K562 (cell line): ENCODE results near the gene TTC31. TPM values are rescaled to one million over a fixed set of nuclear protein-coding genes. Genes with fewer than 3 reads are reported as not detected.
A peak's percentile ranks its signal among the peaks of the same experiment; 100 is the strongest.

ENCODE experiments used
- BDP1 ChIP-seq: IDR thresholded peaks from 3 replicates; pipeline ENCODE4 v1.6.1; 2011; ENCODE audit not compliant: insufficient read length, insufficient read depth
- BRD4 ChIP-seq: fragments of 200-600 bp; sonication (generic); IDR thresholded peaks from 2 replicates; pipeline ENCODE4 v1.6.1; 2017; ENCODE audit warnings: inconsistent platforms
- ELF2 ChIP-seq: fragments of 250-450 bp; sonication (Bioruptor Pico); IDR thresholded peaks from 2 replicates; pipeline ENCODE4 v1.5.0; 2021; ENCODE audit warnings: mild to moderate bottlenecking
- ERF ChIP-seq: fragments of 450-650 bp; formaldehyde crosslinking; IDR thresholded peaks from 2 replicates; pipeline ENCODE4 v1.4.0; 2020; ENCODE audit warnings: mild to moderate bottlenecking, mixed read lengths
- FOXA1 ChIP-seq: fragments of 450-650 bp; IDR thresholded peaks from 2 replicates; pipeline ENCODE4 v1.6.1; 2016; ENCODE audit warnings: mild to moderate bottlenecking, borderline replicate concordance
- FUS ChIP-seq: fragments of 200-400 bp; formaldehyde crosslinking; optimal IDR thresholded peaks from 2 replicates; pipeline ENCODE3; 2017; ENCODE audit warnings: low read depth, low read length
- JUND ChIP-seq, 2 experiments: IDR thresholded peaks; 2 replicates in 1 of 2; 3 replicates in 1 of 2; pipeline ENCODE4 v1.6.1; 2011; ENCODE audit warnings: borderline replicate concordance in 2 of 2, low read depth in 2 of 2, low read length in 2 of 2, improper control_type of control experiment in 1 of 2, missing biosample characterization in 1 of 2, missing genetic modification characterization in 1 of 2, missing genetic modification reagents in 1 of 2
- LARP7 ChIP-seq: fragments of 450-650 bp; IDR thresholded peaks from 2 replicates; pipeline ENCODE4 v1.6.1; 2016
- MAFK ChIP-seq: IDR thresholded peaks from 2 replicates; pipeline ENCODE4 v1.6.1; 2011; ENCODE audit warnings: low read length, improper control_type of control experiment
- NR2C1 ChIP-seq, 2 experiments: fragments of 450-650 bp; IDR thresholded peaks; 2 replicates each; pipeline ENCODE4 v1.6.1; 2017; ENCODE audit warnings: mild to moderate bottlenecking in 2 of 2, antibody characterized with exemption in 1 of 2, inconsistent platforms in 1 of 2, missing compliant biosample characterization in 1 of 2, missing genetic modification characterization in 1 of 2
- RBBP5 ChIP-seq: fragments of 200-600 bp; sonication (generic); IDR thresholded peaks from 2 replicates; pipeline ENCODE4 v1.6.1; 2012; ENCODE audit warnings: borderline replicate concordance, mild to moderate bottlenecking, low read length, control low read depth, inconsistent platforms; ENCODE audit not compliant: insufficient read depth, poor library complexity, severe bottlenecking
- TAL1 ChIP-seq: fragments of 450-650 bp; IDR thresholded peaks from 2 replicates; pipeline ENCODE4 v1.6.1; 2016; ENCODE audit warnings: mild to moderate bottlenecking
- TARDBP ChIP-seq: fragments of 450-650 bp; IDR thresholded peaks from 2 replicates; pipeline ENCODE4 v1.6.1; 2016
- TGIF2 ChIP-seq: sonication (generic); formaldehyde crosslinking; IDR thresholded peaks from 2 replicates; pipeline ENCODE4 v1.8.1; 2022; ENCODE audit warnings: mild to moderate bottlenecking, missing genetic modification reagents, moderate library complexity
- ZNF324 ChIP-seq: fragments of 250-450 bp; sonication (Bioruptor Pico); IDR thresholded peaks from 2 replicates; pipeline ENCODE4 v1.4.0; 2020; ENCODE audit warnings: mild to moderate bottlenecking
- ZNF41 ChIP-seq: fragments of 250-450 bp; sonication (Bioruptor Pico); conservative IDR thresholded peaks from 2 replicates; pipeline ENCODE4 v1.4.0; 2020; ENCODE audit warnings: mild to moderate bottlenecking
- ZNF583 ChIP-seq: fragments of 250-450 bp; sonication (Bioruptor Pico); IDR thresholded peaks from 2 replicates; pipeline ENCODE4 v1.4.0; 2020
- ZNF778 ChIP-seq: fragments of 450-650 bp; formaldehyde crosslinking; IDR thresholded peaks from 2 replicates; pipeline ENCODE4 v1.4.0; 2020; ENCODE audit warnings: mild to moderate bottlenecking, moderate library complexity
- polyA plus RNA-seq, 8 experiments: library from polyadenylated mRNA; depleted of rRNA in 4 of 8; stranded (reverse) in 5 of 8; unstranded in 3 of 8; fragments of >200 nt; fragmentation: Nextera tagmentation in 2 of 8; fragmentation: Illumina TruSeq in 1 of 8; extraction: Ambion mirVana in 2 of 8; extraction: Trizol in 1 of 8; gene quantifications; 2 replicates each; pipeline versions ENCODE4 v1.2.1 to v1.2.3, GENCODE V29; 2011 to 2014; ENCODE audit warnings: inconsistent platforms in 1 of 8, missing spikeins in 1 of 8
- total RNA-seq, 7 experiments: library from RNA; depleted of rRNA in 6 of 7; stranded (reverse); fragments of >200 nt in 6 of 7; fragmentation: Illumina TruSeq in 2 of 7; extraction: Trizol in 2 of 7; gene quantifications; 2 replicates each; pipeline versions ENCODE4 v1.2.1 to v1.2.3, GENCODE V29; 2011 to 2021; ENCODE audit warnings: low replicate concordance in 1 of 7
- TF ChIP-seq, protein P1 (sequence below): IDR thresholded peaks from 2 replicates; pipeline ENCODE4 v1.6.1; 2012; ENCODE audit warnings: low read depth, low read length, improper control_type of control experiment, borderline replicate concordance
- TF ChIP-seq, protein P2 (sequence below): sonication (generic); formaldehyde crosslinking; IDR thresholded peaks from 2 replicates; pipeline ENCODE4 v1.8.1; 2023; ENCODE audit warnings: mild to moderate bottlenecking, missing genetic modification reagents
- TF ChIP-seq, protein P3 (sequence below): fragments of 250-450 bp; sonication (Bioruptor Pico); IDR thresholded peaks from 2 replicates; pipeline ENCODE4 v1.5.0; 2021
- TF ChIP-seq, protein P4 (sequence below): fragments of 450-650 bp; IDR thresholded peaks from 2 replicates; pipeline ENCODE4 v1.6.1; 2016; ENCODE audit warnings: missing biosample characterization, missing genetic modification characterization
- TF ChIP-seq, protein P5 (sequence below): IDR thresholded peaks from 2 replicates; pipeline ENCODE4 v1.6.1; 2011; ENCODE audit not compliant: insufficient read length; ENCODE audit errors: extremely low read depth

The TTC31 gene
- total and polyA plus RNA-seq, 9 of the 15 experiments (the other 6 are each of a cell fraction or from before 2014, with no cell fraction given): 4.7 to 30.5 (median 15.9) TPM

DNA sequence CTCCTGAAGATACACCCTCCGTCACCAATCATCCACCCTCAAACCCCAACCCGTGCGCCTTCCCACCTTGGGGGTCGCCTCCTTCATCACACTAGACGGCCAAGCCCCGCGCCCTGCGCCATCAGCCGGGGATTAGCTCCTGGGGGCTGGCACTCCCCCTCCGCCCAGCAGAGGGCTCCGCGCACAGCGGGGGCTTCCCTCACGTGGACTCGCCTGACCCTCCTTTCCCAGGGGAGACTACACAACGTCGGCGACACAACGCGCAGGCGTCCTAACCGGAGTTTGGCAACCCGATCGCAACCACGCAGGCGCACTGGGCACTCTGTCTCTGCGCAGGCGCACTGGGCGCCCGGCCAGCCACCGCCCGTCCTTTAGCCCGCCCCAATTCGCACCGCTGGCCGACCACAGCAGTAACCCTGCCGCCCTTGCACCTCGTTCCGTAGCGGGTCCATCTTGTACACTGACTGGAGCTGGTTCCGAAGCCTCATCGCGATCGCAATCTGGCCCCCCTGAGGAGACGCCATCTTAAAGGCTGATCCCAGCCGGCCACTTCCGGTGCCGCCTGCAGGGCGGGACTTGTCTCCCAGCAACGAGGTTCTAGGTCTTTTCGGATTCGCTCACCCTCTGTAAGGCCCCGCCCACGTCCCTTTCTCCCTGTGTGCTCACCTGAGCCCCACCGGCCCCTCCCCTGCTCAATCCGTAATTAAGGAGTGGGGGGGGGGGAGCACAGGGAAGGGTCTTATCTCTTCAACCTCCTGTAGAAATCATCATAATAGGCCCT lies 24.5 kb downstream of the TTC31 start, which contains the start of gene PCGF1 (continued):
- TF ChIP-seq NR2C1 (IDR thresholded peaks at IDR 0.05): 0 out of 2 replicates have a peak, but pooled peaks have one; percentile 23
- TF ChIP-seq NR2C1 (tag; IDR thresholded peaks at IDR 0.05): no peak
- TF ChIP-seq TARDBP: no peak
- no peak for TF ChIP-seq BDP1
- TF ChIP-seq ZNF324 (CRISPR knock-in tag): no peak
- no peak for TF ChIP-seq MAFK
- TF ChIP-seq JUND (IDR thresholded peaks at IDR 0.05; ENCODE audit: borderline replicate concordance, low read depth, low read length): peak; percentile 45
- TF ChIP-seq JUND (tag; IDR thresholded peaks at IDR 0.05; ENCODE audit: borderline replicate concordance, low read depth, low read length): no peak
- TF ChIP-seq, protein P1, sequence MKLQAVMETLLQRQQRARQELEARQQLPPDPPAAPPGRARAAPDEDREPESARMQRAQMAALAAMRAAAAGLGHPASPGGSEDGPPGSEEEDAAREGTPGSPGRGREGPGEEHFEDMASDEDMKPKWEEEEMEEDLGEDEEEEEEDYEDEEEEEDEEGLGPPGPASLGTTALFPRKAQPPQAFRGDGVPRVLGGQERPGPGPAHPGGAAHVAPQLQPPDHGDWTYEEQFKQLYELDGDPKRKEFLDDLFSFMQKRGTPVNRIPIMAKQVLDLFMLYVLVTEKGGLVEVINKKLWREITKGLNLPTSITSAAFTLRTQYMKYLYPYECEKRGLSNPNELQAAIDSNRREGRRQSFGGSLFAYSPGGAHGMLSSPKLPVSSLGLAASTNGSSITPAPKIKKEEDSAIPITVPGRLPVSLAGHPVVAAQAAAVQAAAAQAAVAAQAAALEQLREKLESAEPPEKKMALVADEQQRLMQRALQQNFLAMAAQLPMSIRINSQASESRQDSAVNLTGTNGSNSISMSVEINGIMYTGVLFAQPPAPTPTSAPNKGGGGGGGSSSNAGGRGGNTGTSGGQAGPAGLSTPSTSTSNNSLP: 0 out of 2 replicates have a peak, but pooled peaks have one; percentile 37
- TF ChIP-seq FUS: no peak
- TF ChIP-seq, protein P2, sequence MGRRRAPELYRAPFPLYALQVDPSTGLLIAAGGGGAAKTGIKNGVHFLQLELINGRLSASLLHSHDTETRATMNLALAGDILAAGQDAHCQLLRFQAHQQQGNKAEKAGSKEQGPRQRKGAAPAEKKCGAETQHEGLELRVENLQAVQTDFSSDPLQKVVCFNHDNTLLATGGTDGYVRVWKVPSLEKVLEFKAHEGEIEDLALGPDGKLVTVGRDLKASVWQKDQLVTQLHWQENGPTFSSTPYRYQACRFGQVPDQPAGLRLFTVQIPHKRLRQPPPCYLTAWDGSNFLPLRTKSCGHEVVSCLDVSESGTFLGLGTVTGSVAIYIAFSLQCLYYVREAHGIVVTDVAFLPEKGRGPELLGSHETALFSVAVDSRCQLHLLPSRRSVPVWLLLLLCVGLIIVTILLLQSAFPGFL (CRISPR knock-in tag): no peak
- TF ChIP-seq, protein P3, sequence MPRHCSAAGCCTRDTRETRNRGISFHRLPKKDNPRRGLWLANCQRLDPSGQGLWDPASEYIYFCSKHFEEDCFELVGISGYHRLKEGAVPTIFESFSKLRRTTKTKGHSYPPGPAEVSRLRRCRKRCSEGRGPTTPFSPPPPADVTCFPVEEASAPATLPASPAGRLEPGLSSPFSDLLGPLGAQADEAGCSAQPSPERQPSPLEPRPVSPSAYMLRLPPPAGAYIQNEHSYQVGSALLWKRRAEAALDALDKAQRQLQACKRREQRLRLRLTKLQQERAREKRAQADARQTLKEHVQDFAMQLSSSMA (CRISPR knock-in tag): no peak
- peak; percentile 81 for TF ChIP-seq ERF (CRISPR knock-in tag)
- no peak for TF ChIP-seq ZNF583 (CRISPR knock-in tag)
- TF ChIP-seq TGIF2: no peak
- TF ChIP-seq LARP7: 0 out of 2 replicates have a peak, but pooled peaks have one; percentile 71
- TF ChIP-seq, protein P4, sequence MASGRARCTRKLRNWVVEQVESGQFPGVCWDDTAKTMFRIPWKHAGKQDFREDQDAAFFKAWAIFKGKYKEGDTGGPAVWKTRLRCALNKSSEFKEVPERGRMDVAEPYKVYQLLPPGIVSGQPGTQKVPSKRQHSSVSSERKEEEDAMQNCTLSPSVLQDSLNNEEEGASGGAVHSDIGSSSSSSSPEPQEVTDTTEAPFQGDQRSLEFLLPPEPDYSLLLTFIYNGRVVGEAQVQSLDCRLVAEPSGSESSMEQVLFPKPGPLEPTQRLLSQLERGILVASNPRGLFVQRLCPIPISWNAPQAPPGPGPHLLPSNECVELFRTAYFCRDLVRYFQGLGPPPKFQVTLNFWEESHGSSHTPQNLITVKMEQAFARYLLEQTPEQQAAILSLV (tag): no peak
- TF ChIP-seq BRD4: peak; percentile 26; the same call in 1 of the 2 replicates
- no peak for TF ChIP-seq TAL1
- TF ChIP-seq, protein P5, sequence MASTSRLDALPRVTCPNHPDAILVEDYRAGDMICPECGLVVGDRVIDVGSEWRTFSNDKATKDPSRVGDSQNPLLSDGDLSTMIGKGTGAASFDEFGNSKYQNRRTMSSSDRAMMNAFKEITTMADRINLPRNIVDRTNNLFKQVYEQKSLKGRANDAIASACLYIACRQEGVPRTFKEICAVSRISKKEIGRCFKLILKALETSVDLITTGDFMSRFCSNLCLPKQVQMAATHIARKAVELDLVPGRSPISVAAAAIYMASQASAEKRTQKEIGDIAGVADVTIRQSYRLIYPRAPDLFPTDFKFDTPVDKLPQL: no peak
- no peak for TF ChIP-seq FOXA1
- TF ChIP-seq ZNF778: no peak
- no peak for TF ChIP-seq ZNF41 (CRISPR knock-in tag)
- TF ChIP-seq ELF2 (CRISPR knock-in tag): peak; percentile 79; the same call in 1 of the 2 replicates
- peak; percentile 93 for TF ChIP-seq RBBP5
